Stimulated activated CD4-positive, alpha-beta T cell treated with anti-CD3 and anti-CD28 coated beads, Interleukin-4, amount 100 ng/mL, for 24 hours (primary cell): ENCODE results near the gene NEUROG2.
"Not testable (repeated sequence)": the region's sequence is repeated elsewhere in the genome, so short reads cannot be mapped to it uniquely, and the experiment has no call there.

Experiments used
- DNase-seq: peaks from one replicate; pipeline ENCODE4 v3.0.0-alpha.2; 2020

Gene NEUROG2

DNA sequence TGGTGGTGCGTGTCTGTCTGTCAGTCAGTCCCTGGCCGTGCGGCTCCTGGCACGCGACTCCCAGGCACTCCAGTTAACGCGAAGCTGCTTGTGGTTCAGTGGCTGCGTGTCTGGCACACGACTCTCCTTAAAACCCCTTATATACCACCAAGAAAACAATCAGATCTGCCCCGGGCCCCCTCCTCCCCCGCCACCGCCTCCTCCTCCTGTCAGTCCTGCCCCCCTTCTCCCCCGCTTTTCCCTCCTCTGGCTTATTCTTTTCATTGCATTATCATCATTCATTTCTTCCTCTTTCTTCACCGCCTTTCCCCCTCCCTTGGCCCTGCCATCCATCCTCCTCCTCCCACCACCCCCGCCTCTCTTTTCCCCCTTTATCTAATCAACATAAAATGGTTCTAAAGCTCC lies at the start of gene NEUROG2:
TSS of gene NEUROG2 (minus strand) at position 115 of the 405 bp plus-strand sequence. CDS start 705 bp downstream, outside the sequence.
- DNase-seq: no peak

DNA sequence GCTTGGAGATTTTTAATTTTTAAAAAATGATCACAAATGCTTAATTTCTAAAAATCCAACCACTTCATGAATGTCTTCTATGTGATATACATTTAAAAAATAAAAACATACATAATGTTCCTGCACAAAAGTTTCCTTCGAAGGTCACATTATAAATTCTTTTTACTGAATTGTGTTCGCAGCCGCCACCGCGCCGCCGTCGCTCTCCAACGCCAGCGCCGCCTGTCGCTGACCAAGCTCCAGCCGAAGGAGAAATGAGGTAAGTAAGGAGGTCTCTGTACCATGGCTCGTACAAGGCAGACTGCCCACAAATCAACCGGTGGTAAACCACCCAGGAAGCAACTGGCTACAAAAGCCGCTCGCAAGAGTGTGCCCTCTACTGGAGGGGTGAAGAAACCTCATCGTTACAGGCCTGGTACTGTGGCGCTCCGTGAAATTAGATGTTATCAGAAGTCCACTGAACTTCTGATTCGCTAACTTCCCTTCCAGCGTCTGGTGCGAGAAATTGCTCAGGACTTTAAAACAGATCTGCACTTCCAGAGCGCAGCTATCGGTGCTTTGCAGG lies 48.8 kb upstream of the NEUROG2 start:
- no peak for DNase-seq

DNA sequence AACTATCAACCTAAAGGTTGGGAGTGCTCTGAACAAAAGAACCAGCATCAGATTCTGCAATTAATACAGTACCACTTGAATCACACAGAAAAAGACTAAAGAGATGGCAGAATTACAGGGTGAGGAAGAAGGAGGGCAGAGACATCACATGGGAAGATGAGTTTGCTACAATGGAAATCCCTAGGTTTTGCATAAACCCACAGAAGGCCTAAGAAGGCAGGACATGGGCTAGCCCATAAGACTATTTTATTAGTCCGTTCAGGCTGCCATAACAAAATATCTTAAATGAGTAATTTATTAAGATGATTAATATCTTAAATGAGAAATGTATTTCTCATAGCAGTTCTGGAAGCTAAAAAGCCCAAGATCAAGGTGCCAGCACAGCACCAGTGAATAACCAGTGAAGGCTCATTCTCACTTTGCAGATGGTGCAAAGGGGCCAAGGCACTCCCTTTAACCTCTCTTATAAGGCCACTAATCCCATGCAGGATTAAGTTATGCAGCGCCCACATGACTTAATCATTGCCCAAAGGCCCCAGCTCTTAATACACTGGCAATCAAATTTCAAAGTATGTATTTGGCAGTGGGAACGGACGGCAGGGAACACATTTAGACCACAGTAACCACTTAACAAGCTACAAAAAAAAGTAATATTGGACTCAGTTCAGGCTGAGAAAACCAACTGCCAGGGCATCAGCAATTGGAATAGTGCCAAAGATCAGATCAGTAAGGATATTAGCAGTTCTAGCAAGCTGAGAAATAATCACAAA lies 47.6 kb upstream of the NEUROG2 start:
- no peak for DNase-seq

DNA sequence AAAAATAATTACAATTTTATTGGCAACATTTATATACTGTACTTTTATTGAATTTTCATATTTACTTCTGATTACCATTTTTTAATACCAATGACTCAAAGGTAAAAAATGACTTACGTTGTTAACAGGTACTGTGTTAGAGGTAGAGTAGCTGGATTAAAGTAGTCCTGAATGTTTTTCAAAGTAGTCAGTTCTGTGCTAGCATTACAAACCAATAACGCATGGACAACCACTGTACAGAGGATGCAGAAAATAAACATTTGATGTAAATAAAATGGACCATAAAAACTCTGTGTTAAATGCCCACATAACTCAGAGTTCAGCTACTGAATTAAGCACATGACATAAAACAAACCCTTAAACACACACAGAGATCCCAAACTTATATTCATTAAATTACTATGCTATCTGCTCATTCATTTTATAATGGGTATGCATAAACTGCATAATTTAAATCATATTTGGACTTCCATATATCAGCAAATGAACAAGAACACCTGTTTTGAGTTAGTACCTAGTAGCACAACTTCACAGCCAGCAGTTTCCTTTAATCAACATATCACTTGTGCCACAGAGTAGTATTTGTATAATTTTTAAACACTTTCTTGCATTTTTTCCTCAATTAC lies 46.4 kb upstream of the NEUROG2 start:
- no peak for DNase-seq

DNA sequence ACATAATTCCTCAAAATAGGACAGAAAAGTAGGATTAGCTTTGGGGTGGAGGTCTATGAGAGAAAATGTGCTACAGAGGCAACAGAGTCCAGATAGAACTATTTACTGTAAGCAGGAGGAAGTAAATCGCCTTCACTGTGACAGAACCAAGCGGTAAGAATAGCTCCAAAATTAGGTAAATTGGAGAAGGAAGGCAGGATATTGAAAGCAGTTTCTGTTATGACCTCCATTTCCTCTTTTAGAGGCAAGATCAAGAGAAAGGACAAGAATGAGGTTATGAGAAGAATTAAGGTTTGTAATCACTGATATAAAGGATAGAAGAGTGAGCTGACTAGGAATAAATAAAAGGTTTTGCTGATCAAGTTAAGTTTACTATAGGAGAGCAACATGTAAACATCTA lies 44.1 kb upstream of the NEUROG2 start:
- DNase-seq: no peak

DNA sequence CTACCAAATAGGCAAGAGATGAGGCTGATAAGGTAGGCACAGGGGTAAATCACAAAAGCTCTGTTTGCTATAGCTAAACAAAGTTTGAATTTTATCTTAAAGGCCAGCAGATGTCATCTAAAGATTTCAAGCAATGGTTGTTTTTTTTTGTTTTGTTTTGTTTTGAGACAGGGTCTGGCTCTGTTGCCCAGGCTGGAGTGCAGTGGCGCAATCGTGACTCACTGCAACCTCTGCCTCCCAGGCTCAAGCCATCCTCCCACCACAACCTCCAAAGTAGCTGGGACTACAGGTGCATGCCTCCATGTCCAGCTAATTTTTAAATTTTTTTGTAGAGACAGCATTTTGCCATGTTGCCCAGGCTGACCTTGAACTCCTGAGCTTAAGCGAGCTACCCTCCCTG lies 43.1 kb upstream of the NEUROG2 start:
- DNase-seq: no peak

DNA sequence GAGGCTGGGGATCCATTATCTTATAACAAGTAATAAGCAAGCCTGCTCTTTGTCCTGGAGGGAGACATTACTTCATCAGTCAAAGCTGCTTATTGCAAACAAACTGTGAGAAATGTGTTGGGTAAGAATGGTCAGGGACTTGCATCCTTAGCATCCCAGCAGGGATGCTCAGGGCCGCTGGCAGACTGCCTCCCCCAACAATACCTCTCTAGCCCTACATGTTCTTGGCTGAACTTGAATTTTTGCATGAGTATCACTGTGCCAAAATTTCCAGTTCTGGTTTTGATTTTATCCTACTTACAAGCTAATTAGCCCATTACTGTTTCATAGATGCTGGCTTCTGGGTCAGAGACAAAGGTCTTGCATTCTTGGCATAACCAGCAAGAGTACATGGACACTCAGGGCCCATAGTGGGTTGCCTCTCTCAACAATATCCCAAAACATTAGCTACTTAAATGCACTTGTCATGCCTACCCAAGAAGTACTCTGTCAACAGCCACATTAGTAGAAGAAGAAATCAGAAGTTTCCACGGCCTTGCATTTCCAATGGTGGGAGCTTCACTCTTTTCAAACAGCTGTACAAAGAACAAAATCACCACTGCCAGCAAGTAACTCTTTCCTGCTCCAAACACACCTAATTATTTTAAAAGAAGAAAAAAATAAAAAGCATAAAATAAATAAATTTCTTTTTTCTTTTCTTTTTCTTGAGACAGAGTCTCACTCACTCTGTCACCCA lies 41.9 kb upstream of the NEUROG2 start:
- no peak for DNase-seq

DNA sequence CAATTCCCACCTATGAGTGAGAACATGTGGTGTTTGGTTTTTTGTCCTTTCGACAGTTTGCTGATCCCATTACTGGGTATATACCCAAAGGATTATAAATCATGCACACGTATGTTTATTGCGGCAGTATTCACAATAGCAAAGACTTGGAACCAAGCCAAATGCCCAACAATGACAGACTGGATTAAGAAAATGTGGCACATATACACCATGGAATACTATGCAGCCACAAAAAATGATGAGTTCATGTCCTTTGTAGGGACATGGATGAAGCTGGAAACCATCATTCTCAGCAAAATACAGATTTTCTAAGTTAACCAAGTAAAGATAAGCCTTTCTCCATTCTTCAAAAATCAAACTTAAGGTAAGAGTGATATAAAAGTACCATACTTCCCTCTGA lies 38.3 kb upstream of the NEUROG2 start:
- DNase-seq: not testable (repeated sequence)

DNA sequence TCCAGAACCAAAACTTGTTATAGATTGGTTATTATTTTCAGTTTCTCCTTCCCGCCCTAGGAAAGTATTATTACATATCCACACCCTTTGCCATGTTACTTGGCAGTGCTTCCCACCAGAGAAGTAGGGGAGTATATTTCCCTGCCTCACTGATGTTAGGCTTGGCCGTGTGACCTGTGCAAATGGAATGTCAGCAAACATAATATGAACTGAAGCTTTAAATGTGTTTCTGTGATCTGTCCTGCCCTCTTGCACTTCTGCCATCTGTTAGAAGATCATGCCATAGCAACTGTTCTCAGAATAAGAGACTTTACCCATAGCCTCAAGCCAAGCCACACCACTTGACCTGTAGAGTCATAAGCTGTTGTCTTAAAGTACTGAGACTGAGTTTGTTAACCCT lies 36.7 kb upstream of the NEUROG2 start:
- no peak for DNase-seq

DNA sequence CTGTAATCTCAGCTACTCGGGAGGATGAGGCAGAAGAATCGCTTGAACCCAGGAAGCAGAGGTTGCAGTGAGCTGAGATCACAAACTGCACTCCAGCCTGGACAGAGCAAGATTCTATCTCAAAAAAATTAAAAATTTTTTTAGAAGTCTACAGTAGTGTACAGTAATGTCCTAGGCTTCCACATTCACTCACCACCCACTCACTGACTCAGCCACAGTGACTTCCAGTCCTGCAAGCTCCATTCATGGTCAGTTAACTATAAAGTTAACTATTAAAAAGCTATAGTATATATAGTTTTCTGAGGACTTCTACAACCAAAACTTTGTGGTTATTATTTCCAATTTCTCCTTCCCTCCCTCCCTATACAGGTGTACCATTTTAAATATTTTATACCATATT lies 34.7 kb upstream of the NEUROG2 start:
- DNase-seq: no peak

DNA sequence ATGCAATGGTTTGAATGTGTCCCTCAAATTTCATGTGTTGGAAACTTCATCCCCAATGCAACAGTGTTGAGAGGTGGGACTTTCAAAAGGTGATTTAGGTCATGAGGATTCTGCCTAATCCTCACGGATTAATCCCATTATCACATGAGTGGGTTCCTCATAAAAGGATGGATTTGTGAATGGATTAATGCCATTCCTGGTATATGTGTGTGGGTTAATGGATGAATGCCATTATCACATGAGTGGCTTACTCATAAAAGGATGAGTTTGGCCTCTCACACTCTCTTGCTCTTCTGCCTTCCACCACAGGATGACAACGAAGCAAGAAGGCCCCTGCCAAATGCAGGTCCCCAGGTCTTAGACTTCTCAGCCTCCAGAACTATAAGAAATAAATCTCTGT lies 30.5 kb upstream of the NEUROG2 start:
- no peak for DNase-seq

DNA sequence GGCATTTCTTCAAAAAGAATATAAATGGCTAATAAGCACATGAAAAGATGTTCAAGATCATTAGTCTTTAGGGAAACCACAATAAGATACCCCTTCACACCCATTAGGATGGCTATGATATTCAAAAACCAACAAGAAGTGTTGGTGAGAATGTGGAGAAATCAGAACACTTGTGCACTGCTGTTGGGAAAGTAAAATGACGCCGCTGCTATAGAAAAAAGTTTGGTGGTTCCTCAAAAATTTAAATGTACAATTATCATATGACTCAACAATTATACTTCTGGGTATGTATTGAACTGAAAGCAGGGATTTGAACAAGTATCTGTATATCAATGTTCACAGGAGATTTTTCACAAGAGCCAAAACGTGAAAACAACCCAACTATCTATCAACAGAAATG lies 29.4 kb upstream of the NEUROG2 start:
- no peak for DNase-seq

DNA sequence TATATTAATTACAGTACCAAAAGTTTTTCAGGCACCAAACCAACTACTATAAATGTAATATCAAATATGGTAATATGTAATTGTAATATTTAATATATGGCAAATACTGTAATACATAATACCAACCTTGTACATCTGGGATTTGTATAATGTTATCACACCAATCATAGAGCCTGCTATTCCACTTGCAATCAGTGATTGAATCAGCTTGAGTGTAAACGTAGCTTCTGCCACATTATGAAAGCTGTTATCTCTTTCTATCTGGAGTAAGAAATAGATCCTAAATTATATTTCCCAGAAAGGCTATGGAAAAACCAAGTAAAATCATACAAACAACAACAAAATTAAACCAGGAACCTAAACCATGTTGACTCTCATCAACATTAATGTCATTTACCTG lies 24.7 kb upstream of the NEUROG2 start:
- DNase-seq: no peak

DNA sequence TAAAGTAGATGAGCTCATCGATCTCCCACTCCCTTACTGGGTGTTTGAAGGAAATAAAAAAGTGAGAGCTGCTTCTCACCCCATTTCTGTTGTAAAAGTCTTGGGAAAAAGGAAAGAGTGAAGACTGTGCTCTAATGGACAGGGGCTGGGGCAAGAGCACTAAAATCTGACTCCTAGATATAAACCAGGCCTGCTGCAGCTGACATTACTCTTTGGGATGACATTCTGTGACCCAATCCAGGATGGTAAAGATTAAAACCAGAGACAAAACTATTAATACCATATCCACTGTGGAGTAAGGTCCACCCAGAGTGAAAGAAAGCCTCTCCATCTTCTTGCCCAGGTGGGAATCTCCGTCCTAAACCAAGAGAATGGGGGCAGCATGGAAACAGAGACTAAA lies 20.1 kb upstream of the NEUROG2 start:
- DNase-seq: no peak

DNA sequence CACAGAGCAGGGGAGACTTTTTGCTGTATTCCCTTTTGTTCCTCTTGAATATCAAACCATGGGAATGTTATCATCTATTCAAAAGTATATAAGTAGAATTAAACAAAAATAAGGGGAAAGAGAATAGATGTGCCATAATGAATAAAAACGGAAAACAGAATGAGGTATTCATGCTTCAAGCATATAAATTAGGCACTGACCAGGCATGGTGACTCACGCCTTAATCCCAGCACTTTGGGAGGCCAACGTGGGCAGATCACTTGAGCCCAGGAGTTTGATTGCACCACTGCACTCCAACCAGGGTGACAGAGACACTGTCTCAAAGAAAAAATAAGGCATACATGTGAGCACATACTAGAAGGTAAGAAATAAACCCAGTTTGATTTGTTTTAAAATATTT lies 16.3 kb upstream of the NEUROG2 start:
- DNase-seq: no peak

DNA sequence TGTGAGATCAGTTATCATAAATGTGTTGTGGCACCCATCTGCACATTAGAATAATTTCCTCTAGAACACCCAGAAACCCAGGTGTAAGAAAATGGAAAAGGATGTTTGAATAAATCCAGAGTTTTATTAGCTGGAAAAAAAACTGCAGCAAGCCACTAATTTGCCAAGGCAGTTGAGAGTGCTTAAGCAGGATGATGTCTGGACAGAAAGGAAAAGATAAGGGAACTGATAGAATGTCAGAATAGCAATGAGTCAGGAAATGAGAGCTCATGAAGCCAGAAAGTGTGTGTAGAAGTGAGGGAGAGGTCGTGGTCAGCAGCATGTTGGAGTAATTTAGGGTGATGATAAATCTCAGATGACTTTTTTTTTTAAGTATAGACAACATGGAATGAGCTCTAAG lies 15.2 kb upstream of the NEUROG2 start:
- DNase-seq: no peak

DNA sequence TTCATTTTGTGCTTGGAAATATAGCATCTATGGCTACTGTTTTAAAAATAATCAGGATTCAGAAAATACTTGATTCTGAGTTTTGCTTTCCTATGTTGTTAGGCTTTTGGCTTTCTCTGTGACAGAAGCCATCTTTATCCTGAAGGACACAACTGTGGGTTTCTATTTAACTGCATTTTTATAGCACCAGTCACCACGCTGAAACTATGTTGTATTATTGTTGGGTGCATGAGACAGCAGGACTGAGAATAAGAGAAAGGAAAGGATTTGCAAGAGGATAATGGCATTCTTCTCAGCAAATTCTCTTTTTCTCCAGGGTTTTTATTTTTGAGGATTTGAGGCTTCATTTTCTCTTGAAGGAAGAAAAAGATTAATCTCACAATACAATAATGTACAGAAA lies 10.1 kb upstream of the NEUROG2 start:
- no peak for DNase-seq

DNA sequence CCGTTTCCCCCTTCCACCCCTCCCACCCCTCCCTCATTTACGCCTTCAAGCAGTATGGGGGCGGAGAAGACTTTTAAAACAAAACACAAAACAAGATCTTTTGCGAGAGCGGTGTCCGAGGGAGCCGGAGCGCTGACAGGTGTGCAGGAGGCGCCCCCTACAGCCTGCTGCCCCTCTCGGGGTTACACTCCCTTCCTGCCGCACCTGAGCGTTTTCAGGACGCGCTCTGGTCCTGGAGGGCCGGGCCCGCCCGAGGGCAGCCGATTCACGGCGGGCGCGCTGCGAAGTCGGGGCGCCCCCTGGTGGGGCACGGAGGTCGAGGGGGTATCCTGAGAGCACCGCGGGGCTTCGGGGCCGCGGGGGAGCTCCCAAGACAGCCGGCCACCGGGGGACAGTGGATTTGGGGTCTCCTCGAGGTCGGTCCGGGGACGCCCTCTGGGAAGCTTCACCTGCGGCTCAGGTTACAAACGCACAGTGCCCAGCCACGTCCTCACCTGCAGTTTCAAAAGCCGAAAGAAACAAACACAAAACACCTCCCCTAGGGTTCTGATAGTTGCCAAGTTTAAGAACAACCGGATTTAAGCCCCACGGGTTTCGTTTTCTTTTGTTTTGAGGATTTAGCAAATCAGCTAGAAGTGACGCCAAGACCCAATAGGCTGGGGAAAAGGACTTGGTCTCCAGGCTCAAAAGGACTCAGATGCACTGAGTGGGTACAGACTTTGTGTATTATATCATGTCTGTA lies 8.0 kb upstream of the NEUROG2 start:
- peak; percentile 73 for DNase-seq

DNA sequence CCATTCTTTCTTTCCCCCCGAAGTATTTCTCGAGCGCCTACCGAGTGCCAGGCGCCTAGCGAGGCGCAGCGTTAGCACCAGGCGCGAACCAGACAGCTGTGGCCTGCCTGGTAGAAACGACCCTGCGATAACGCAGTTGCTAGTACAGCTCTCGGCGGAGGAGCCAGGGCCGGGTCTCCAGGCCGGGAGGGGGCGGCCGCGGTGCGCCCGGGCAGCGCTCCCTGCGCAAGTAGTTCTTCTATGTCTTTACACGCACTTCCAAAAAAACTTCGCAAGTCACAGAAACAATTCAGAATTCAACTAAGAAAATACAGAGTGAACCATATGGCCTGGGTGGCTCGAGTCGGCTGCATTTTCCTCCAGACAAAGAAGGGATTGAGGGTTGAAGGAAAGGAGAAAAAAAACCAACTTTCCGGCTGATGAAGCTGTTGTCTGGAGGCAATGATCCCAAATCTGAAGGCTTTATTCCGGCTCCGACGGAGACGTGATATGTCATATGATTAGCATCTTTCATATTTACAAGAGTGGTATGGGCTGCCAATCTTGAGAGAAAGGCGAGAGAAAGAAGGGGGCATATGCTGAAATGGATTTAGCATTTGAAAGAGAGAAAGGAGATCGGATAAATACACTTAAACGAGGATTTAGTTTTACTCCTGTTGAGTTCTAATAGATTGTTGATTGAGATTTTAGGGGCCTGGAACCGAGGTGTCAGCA lies 7.2 kb upstream of the NEUROG2 start:
- DNase-seq: no peak

DNA sequence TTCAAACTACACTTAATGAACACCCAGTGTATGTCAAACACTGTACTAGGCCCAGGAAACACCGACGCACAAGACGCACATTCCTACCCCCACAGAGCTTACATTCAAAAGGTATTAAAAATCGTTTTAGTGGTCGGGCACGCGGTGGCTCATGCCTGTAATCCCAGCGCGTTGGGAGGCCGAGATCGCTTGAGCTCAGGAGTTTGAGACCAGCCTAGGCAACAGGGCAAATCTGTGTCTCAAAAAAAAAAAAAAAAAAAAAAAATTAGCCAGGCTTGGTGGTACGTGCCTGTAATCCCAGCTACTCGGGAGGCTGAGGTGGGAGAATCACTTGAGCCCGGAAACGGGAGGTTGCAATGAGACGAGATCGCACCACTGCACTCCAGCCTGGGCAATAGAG lies 6.5 kb upstream of the NEUROG2 start:
- DNase-seq: not testable (repeated sequence)

DNA sequence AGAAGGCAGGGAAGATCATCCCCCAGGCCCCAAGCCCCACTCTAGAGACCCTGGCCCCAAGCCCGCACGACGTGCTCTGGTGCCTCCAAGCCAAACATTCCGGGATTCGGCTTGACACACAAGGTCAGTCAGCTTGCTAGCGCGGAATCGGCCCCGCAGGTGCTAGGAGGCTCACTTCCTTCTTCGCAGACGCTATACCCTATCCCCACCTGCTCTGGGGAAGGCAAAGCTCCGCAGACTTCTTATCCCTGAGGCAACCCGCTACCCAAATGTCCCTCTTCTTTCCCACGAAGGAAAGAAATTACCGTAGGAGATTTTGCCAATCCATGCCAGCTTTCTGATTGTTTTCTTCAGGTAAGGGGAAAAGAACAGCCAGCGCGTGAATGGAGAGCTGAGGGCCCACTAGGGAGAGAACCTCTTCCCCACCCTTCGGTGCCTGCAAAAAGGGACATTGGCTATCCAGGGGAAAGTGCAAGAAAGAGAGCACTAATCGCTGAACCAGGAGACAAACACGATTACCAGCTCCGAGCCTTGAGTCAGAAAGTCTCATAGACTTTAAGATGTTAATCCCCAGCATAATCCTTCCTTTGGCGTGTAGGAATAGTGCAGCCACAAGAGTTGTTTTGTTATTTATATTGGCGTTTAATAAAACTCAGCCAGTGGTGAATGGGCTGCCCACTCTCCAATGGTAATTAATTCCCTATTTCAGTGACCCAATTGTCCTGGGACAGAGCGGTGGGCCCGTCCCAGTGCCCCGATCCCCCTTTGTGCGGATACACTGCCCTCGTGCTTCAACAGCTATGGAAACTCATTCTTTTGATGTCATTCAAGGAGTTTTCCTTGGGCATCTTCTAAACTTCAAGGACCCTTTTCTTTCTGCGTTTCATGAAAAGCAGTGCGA lies 5.4 kb upstream of the NEUROG2 start:
- DNase-seq: no peak
